B cell (primary cell): ENCODE data around the gene KSR2. TPM values are rescaled to one million over a fixed set of nuclear protein-coding genes. Genes with fewer than 3 reads are reported as not detected.

Experiments used
- ATAC-seq: fragments of 200-7000 bp; cut with Tn5 transposase; one replicate; pipeline ENCODE4 v1.10.0; 2021; ENCODE audit warnings: low read depth, mild to moderate bottlenecking, moderate number of reproducible peaks, moderate library complexity
- CTCF ChIA-PET: fragments of 350-600 bp; sonication (Branson Sonifier 250); formaldehyde crosslinking; loops from one replicate; lab custom pipeline; 2021; ENCODE audit warnings: antibody characterized with exemption, inconsistent platforms; lab: Charles Lee
- POLR2A ChIA-PET: fragments of 350-600 bp; sonication (Branson Sonifier 250); formaldehyde crosslinking; loops from one replicate; lab custom pipeline; 2021; ENCODE audit warnings: antibody characterized with exemption; lab: Charles Lee
- DNase-seq: peaks from one replicate; pipeline ENCODE4 v3.0.0; 2013
- H2AFZ ChIP-seq: 2 replicates; pipeline ENCODE4 v1.6.1; 2012; ENCODE audit warnings: mild to moderate bottlenecking, low read depth, low read length; ENCODE audit not compliant: insufficient read depth, poor library complexity, severe bottlenecking
- H3K27ac ChIP-seq, 2 donors: 1 replicate in 1 of 2; 2 replicates in 1 of 2; pipeline ENCODE4 v1.5.1; 2012 to 2013; ENCODE audit warnings: low read length in 2 of 2, mild to moderate bottlenecking in 2 of 2, moderate library complexity in 1 of 2
- H3K27me3 ChIP-seq, 4 experiments: fragments of 200-600 bp in 1 of 4; sonication (generic) in 1 of 4; replicated peaks in 1 of 4; 1 replicate in 2 of 4; 2 replicates in 2 of 4; pipeline versions ENCODE4 v1.6.1 to v1.7.0; 2013 to 2016; ENCODE audit warnings: low read length in 3 of 4, mild to moderate bottlenecking in 2 of 4, mixed read lengths in 1 of 4, moderate library complexity in 1 of 4; ENCODE audit not compliant: insufficient read depth in 4 of 4, control insufficient read depth in 3 of 4; ENCODE audit errors: control extremely low read depth in 1 of 4
- H3K36me3 ChIP-seq, 2 experiments: replicated peaks in 1 of 2; 1 replicate in 1 of 2; 2 replicates in 1 of 2; pipeline versions ENCODE4 v1.6.1 to v1.7.1; 2013; ENCODE audit warnings: low read length in 1 of 2; ENCODE audit not compliant: insufficient read depth in 2 of 2, control insufficient read depth in 1 of 2; ENCODE audit errors: control extremely low read depth in 1 of 2, extremely low read depth in 1 of 2
- H3K4me1 ChIP-seq, 2 donors: fragments of 200-600 bp in 1 of 2; sonication (generic) in 1 of 2; 1 replicate in 1 of 2; 2 replicates in 1 of 2; pipeline versions ENCODE4 v1.5.1 to v1.6.1; 2013 to 2017; ENCODE audit warnings: low read length in 2 of 2; ENCODE audit not compliant: control insufficient read depth in 2 of 2, insufficient read depth in 2 of 2
- H3K4me2 ChIP-seq: replicated peaks from 2 replicates; pipeline ENCODE3; 2012; ENCODE audit warnings: mild to moderate bottlenecking, low read depth, low read length; ENCODE audit not compliant: poor library complexity, severe bottlenecking
- H3K4me3 ChIP-seq, 5 experiments: fragments of 200-600 bp in 1 of 5; sonication (generic) in 1 of 5; 1 replicate in 3 of 5; 2 replicates in 2 of 5; pipeline versions ENCODE4 v1.5.1 to v1.7.0; 2011 to 2016; ENCODE audit warnings: low read length in 4 of 5, mild to moderate bottlenecking in 4 of 5, low read depth in 2 of 5, control low read depth in 1 of 5, moderate library complexity in 1 of 5; ENCODE audit not compliant: insufficient read depth in 1 of 5; ENCODE audit errors: control extremely low read depth in 1 of 5, extremely low read depth in 1 of 5
- H3K79me2 ChIP-seq: fragments of 200-600 bp; sonication (generic); one replicate; pipeline ENCODE4 v1.6.0; 2016; ENCODE audit warnings: low read length; ENCODE audit not compliant: control insufficient read depth, insufficient read depth
- H3K9ac ChIP-seq: fragments of 200-600 bp; sonication (generic); 2 replicates; pipeline ENCODE4 v1.6.1; 2017; ENCODE audit warnings: mild to moderate bottlenecking, low read length, moderate library complexity
- H3K9me3 ChIP-seq, 3 donors: one replicate each; pipeline versions ENCODE4 v1.6.1 to v1.7.1; 2013; ENCODE audit warnings: low read length in 2 of 3; ENCODE audit not compliant: control insufficient read depth in 2 of 3, insufficient read depth in 1 of 3; ENCODE audit errors: control extremely low read depth in 1 of 3
- H4K20me1 ChIP-seq: 2 replicates; pipeline ENCODE4 v1.6.0; 2012; ENCODE audit warnings: mild to moderate bottlenecking, low read length; ENCODE audit not compliant: insufficient read depth, control insufficient read depth, poor library complexity, severe bottlenecking
- H3K27ac Mint-ChIP-seq: one replicate; pipeline ENCODE4 v1.8.0; 2021; ENCODE audit warnings: mixed read lengths
- H3K27me3 Mint-ChIP-seq: one replicate; pipeline ENCODE4 v1.8.0; 2021; ENCODE audit warnings: mixed read lengths
- H3K4me1 Mint-ChIP-seq: one replicate; pipeline ENCODE4 v1.8.0; 2021; ENCODE audit warnings: mixed read lengths
- H3K4me3 Mint-ChIP-seq: one replicate; pipeline ENCODE4 v1.8.0; 2021; ENCODE audit warnings: mixed read lengths
- H3K9me3 Mint-ChIP-seq: one replicate; pipeline ENCODE4 v1.8.0; 2022; ENCODE audit warnings: mixed read lengths; ENCODE audit not compliant: insufficient read depth
- EZH2 ChIP-seq: IDR thresholded peaks from 2 replicates; pipeline ENCODE4 v1.6.1; 2012; ENCODE audit warnings: borderline replicate concordance, low read depth, mild to moderate bottlenecking, moderate library complexity, low read length; ENCODE audit not compliant: insufficient read depth, poor library complexity, severe bottlenecking
- WGBS: methylation state at CpG from one replicate; pipeline ENCODE4 v1.1.5; 2013; ENCODE audit warnings: missing lambda C conversion rate; ENCODE audit not compliant: insufficient coverage; 5-methylcytosine and 5-hydroxymethylcytosine counted together
- intact Hi-C: fragments of 100-400 bp; cut with micrococcal nuclease; formaldehyde crosslinking; loops from one replicate; pipeline ENCODE4 v1.10.0; 2022
- polyA plus RNA-seq: library from polyadenylated mRNA; depleted of rRNA; stranded (reverse); fragments of >200 nt; gene quantifications from 2 replicates; pipeline ENCODE4 v1.2.3, GENCODE V29; 2012
- total RNA-seq, 2 donors: library from RNA; stranded (reverse); fragments of 120-200 nt in 1 of 2; gene quantifications; 1 replicate in 1 of 2; 2 replicates in 1 of 2; pipeline versions ENCODE4 v1.2.3 to v1.2.4, GENCODE V29; 2013 to 2022
- TF ChIP-seq, protein P1 (sequence below): fragments of 200-600 bp; IDR thresholded peaks from one replicate; pipeline ENCODE4 v1.8.0; 2022; ENCODE audit warnings: antibody characterized with exemption, mild to moderate bottlenecking

Gene KSR2
- total and polyA plus RNA-seq, 2 donors (not counting 1 experiment from before 2014, with no cell fraction given) = not detected

DNA sequence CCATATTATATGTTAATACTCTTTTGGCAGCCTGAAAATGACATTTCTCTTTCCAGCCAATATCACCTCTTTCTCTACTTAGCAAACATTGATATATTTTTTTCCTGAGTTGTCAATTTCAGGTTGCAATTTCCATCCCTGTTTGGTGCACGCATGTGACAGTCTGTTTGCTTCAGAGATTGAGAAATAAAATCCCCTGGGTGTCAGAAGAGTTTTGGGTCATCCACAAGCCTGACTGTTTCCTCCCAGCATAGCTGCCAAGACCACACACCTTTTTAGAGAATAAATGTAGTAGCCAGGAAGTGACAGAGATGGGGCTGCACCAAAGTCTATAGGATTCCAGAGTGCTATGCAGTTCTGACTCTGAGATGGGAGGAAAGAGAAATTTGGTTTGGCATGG lies 462.5 kb downstream of the KSR2 start:
- POLR2A ChIA-PET = no interaction called here
- no peaks in the 10 kb centered on the region for H3K36me3 ChIP-seq
- intact Hi-C loops = no loop called here
- H3K4me1 ChIP-seq = no peaks in the 10 kb centered on the region
- ATAC-seq (no peak), DNase-seq (no peak)
- Mint-ChIP-seq H3K4me3 (no peak overlapping the region), H3K9me3 (peaks cover 2% of the 10 kb centered on the region), H3K27ac (no peak overlapping the region), H3K4me1 (no peaks in the 10 kb centered on the region), H3K27me3 (no peaks in the 10 kb centered on the region)
- H3K79me2 ChIP-seq = no peaks in the 10 kb centered on the region
- H3K27me3 ChIP-seq = no peaks in the 10 kb centered on the region
- no peak overlapping the region for H3K27ac ChIP-seq
- H2AFZ ChIP-seq = no peak overlapping the region
- CTCF ChIA-PET = no interaction called here
- no peak overlapping the region for H3K4me3 ChIP-seq
- H3K4me2 ChIP-seq = no peak overlapping the region
- TF ChIP-seq, protein P1, sequence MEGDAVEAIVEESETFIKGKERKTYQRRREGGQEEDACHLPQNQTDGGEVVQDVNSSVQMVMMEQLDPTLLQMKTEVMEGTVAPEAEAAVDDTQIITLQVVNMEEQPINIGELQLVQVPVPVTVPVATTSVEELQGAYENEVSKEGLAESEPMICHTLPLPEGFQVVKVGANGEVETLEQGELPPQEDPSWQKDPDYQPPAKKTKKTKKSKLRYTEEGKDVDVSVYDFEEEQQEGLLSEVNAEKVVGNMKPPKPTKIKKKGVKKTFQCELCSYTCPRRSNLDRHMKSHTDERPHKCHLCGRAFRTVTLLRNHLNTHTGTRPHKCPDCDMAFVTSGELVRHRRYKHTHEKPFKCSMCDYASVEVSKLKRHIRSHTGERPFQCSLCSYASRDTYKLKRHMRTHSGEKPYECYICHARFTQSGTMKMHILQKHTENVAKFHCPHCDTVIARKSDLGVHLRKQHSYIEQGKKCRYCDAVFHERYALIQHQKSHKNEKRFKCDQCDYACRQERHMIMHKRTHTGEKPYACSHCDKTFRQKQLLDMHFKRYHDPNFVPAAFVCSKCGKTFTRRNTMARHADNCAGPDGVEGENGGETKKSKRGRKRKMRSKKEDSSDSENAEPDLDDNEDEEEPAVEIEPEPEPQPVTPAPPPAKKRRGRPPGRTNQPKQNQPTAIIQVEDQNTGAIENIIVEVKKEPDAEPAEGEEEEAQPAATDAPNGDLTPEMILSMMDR = no peak
- TF ChIP-seq EZH2 = no peak
- H3K9me3 ChIP-seq = no peaks in the 10 kb centered on the region
- no peaks in the 10 kb centered on the region for H4K20me1 ChIP-seq
- H3K9ac ChIP-seq = no peak overlapping the region
- WGBS = no CpG with 5 or more reads among the region's 1 CpG

DNA sequence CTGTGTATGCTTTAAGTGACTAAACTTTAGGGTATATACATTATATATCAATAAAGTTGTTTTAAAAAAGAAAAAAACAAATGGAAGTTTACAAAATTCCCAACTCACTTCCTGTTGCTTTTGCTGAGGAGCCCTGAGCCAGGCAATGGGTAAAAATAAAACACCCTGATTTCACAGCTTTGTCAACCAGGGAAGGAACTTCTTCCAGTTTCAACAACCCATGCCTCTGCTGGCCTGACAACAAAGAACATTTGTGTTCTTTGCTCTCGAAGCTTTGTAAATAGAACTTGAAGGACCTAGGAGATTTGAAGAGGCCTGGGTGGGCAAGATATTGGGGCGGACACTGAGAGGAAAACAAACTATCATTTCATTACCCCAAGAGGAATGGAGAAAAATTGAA lies 466.2 kb downstream of the KSR2 start:
- Histone ChIP-seq H3K27ac (no peak overlapping the region), H3K27me3 (no peaks in the 10 kb centered on the region), H3K4me1 (no peaks in the 10 kb centered on the region), H3K79me2 (no peaks in the 10 kb centered on the region), H3K36me3 (no peaks in the 10 kb centered on the region), H2AFZ (no peak overlapping the region), H3K9ac (no peak overlapping the region), H3K9me3 (no peaks in the 10 kb centered on the region), H3K4me2 (no peak overlapping the region), H3K4me3 (no peak overlapping the region), H4K20me1 (no peaks in the 10 kb centered on the region)
- no peak for ATAC-seq
- ChIA-PET POLR2A (no interaction called here), CTCF (no interaction called here)
- peaks cover 7% of the 10 kb centered on the region for H3K27me3 Mint-ChIP-seq
- no peaks in the 10 kb centered on the region for H3K4me1 Mint-ChIP-seq
- no peak overlapping the region for H3K27ac Mint-ChIP-seq
- H3K9me3 Mint-ChIP-seq = peaks cover 2% of the 10 kb centered on the region
- TF ChIP-seq, protein P1 = no peak
- no peak for TF ChIP-seq EZH2
- intact Hi-C loops = no loop called here
- DNase-seq = no peak
- H3K4me3 Mint-ChIP-seq = no peak overlapping the region
- WGBS = no CpG with 5 or more reads among the region's 2 CpGs
